NCI-H1048 (cell line): ENCODE data around the gene ING2.
"Not testable (repeated sequence)": the region's sequence is repeated elsewhere in the genome, so short reads cannot be mapped to it uniquely, and the experiment has no call there.

Experiments
- DNase-seq: peaks from one replicate; lab custom pipeline; 2025; lab: John Stamatoyannopoulos, UW

ING2 gene

GRCh38 chr4:183550345-183551093, 45.7 kb downstream of the ING2 start:
- DNase-seq = no peak

GRCh38 chr4:183552274-183553146, 47.7 kb downstream of the ING2 start:
- no peak for DNase-seq

- DNase-seq = not testable (repeated sequence)
These were observed 48.3 kb downstream of the ING2 start for GRCh38 chr4:183553147-183553478.

GRCh38 chr4:183553601-183554345, 48.9 kb downstream of the ING2 start:
- no peak for DNase-seq

GRCh38 chr4:183554346-183554686, 49.5 kb downstream of the ING2 start:
- DNase-seq = no peak

GRCh38 chr4:183554878-183555585, 50.2 kb downstream of the ING2 start:
- DNase-seq = no peak

- no peak for DNase-seq
These were observed 52.1 kb downstream of the ING2 start for GRCh38 chr4:183556947-183557346.

- DNase-seq = no peak
These were observed 52.8 kb downstream of the ING2 start for GRCh38 chr4:183557611-183558010.

GRCh38 chr4:183558873-183559272, 54.0 kb downstream of the ING2 start:
- no peak for DNase-seq

GRCh38 chr4:183561905-183562304, 57.0 kb downstream of the ING2 start:
- DNase-seq = no peak
